Muscle layer of colon (tissue), 2 donors: Measurements from ENCODE around the gene ZNF433.
"Not testable (repeated sequence)": the region's sequence is repeated elsewhere in the genome, so short reads cannot be mapped to it uniquely, and the experiment has no call there.

Source experiments
- H3K27ac ChIP-seq: one replicate; pipeline ENCODE4 v1.7.0; 2013; ENCODE audit warnings: low read depth, mild to moderate bottlenecking, low read length, moderate library complexity
- H3K27me3 ChIP-seq, 2 donors: one replicate each; pipeline ENCODE4 v1.7.0; 2013; ENCODE audit warnings: low read length in 2 of 2, mild to moderate bottlenecking in 2 of 2; ENCODE audit not compliant: insufficient read depth in 2 of 2, control insufficient read depth in 1 of 2
- H3K36me3 ChIP-seq: one replicate; pipeline ENCODE4 v1.7.0; 2013; ENCODE audit warnings: mild to moderate bottlenecking, low read length; ENCODE audit not compliant: insufficient read depth
- H3K4me1 ChIP-seq: one replicate; pipeline ENCODE4 v1.7.0; 2013; ENCODE audit warnings: mild to moderate bottlenecking, low read length; ENCODE audit not compliant: insufficient read depth
- H3K4me3 ChIP-seq, 2 donors: one replicate each; pipeline ENCODE4 v1.7.0; 2013; ENCODE audit warnings: low read length in 2 of 2, low read depth in 1 of 2, mild to moderate bottlenecking in 1 of 2, moderate library complexity in 1 of 2
- H3K9ac ChIP-seq: one replicate; pipeline ENCODE4 v1.7.0; 2013; ENCODE audit warnings: low read length
- H3K9me3 ChIP-seq: one replicate; pipeline ENCODE4 v1.7.0; 2013; ENCODE audit warnings: mild to moderate bottlenecking, low read length
- donor health status: abdominal sarcoma.
- donor health status: Adenocarcinoma of cecum.

The ZNF433 gene

GRCh38 chr19:12035220-12036172 lies at the start of gene ZNF433:
Gene ZNF433, minus strand, starts transcription at chr19:12035679. Its CDS starts 140 bp downstream, at chr19:12035539.
- Histone ChIP-seq H3K9me3 (no peaks in the 10 kb centered on the region), H3K27me3 (no peaks in the 10 kb centered on the region)

DNA sequence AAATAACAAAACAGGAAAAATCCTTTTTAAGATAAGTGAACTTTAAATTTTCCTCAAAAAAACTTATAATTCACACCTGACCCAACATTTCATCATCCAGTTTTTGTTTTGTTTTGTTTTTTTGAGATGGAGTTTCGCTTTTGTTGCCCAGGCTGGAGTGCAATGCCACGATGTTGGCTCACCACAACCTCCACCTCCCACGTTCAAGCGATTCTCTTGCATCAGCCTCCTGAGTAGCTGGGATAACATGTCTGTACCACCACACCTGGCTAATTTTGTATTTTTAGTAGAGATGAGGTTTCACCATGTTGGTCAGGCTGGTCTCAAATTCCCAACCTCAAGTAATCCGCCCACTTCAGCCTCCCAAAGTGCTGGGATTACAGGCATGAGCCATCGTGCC lies 47.9 kb upstream of the ZNF433 start:
- not testable (repeated sequence) for H3K27ac ChIP-seq, H3K4me3 ChIP-seq, H3K4me1 ChIP-seq, H3K27me3 ChIP-seq, H3K9ac ChIP-seq, H3K36me3 ChIP-seq
- peaks cover 19% of the 10 kb centered on the region for H3K9me3 ChIP-seq

More at GRCh38 chr19:12035220-12036172, at the start of gene ZNF433:
- peaks cover 10% of the 10 kb centered on the region for H3K4me1 ChIP-seq
- H3K36me3 ChIP-seq, result no peaks in the 10 kb centered on the region
- H3K27ac ChIP-seq, result peak within 1 kb of the TSS; percentile 93
- H3K9ac ChIP-seq, result peak within 1 kb of the TSS; percentile 57
- peak within 1 kb of the TSS; percentile 91 to 96 for H3K4me3 ChIP-seq

- Histone ChIP-seq H3K9ac (no peak overlapping the region), H3K4me1 (no peaks in the 10 kb centered on the region), H3K27me3 (no peaks in the 10 kb centered on the region), H3K27ac (no peak overlapping the region), H3K9me3 (peaks cover 74% of the 10 kb centered on the region), H3K36me3 (peaks cover 45% of the 10 kb centered on the region), H3K4me3 (peak overlapping the region in 1 of 2 donors; percentile 46)
Observed at GRCh38 chr19:12077375-12077774, 41.9 kb upstream of the ZNF433 start.

- H3K9ac ChIP-seq, H3K27me3 ChIP-seq, H3K27ac ChIP-seq, H3K4me1 ChIP-seq: not testable (repeated sequence)
- H3K9me3 ChIP-seq, result peaks cover 80% of the 10 kb centered on the region
- peaks cover 50% of the 10 kb centered on the region for H3K36me3 ChIP-seq
- H3K4me3 ChIP-seq, result peak overlapping the region in 1 of 2 donors; percentile 46
Observed at GRCh38 chr19:12076331-12076730, 40.9 kb upstream of the ZNF433 start.

DNA sequence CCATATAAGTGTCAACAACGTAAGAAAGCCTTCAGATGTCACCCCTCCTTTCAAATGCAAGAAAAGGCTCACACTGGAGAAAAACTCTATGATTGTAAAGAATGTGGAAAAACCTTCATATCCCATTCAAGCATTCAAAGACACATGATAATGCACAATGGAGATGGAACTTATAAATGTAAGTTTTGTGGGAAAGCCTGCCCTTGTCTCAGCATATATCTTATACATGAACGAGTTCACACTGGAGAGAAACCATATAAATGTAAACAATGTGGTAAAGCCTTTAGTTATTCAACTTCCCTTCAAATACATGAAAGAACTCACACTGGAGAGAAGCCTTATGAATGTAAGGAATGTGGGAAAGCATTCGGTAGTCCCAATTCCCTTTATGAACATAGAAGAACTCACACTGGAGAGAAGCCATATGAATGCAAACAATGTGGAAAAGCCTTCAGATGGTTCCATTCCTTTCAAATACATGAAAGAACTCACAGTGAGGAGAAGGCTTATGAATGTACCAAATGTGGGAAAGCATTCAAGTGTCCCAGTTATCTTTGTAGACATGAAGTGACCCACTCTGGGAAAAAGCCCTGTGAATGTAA lies 40.2 kb upstream of the ZNF433 start:
- peaks cover 78% of the 10 kb centered on the region for H3K9me3 ChIP-seq

GRCh38 chr19:12064590-12065538 lies 29.4 kb upstream of the ZNF433 start, which contains the start of gene ZNF844:
Gene ZNF844, plus strand, starts transcription at chr19:12064731. Its CDS starts 143 bp downstream, at chr19:12064874.
- Histone ChIP-seq H3K27ac (peak within 1 kb of the TSS; percentile 97), H3K9ac (peak within 1 kb of the TSS; percentile 72)

More for the DNA sequence above, 40.2 kb upstream of the ZNF433 start:
- no peak overlapping the region for H3K9ac ChIP-seq
- H3K4me3 ChIP-seq, result peak overlapping the region in 1 of 2 donors; percentile 36
- H3K36me3 ChIP-seq, result peaks cover 50% of the 10 kb centered on the region
- H3K27me3 ChIP-seq, result no peaks in the 10 kb centered on the region
- H3K4me1 ChIP-seq, result no peaks in the 10 kb centered on the region
- no peak overlapping the region for H3K27ac ChIP-seq

GRCh38 chr19:12055784-12056183 lies 20.3 kb upstream of the ZNF433 start:
- Histone ChIP-seq H3K4me1 (peaks cover 11% of the 10 kb centered on the region), H3K9me3 (no peaks in the 10 kb centered on the region), H3K36me3 (no peaks in the 10 kb centered on the region), H3K27me3 (peaks cover 0 to 4% of the 10 kb centered on the region in 2 donors), H3K27ac (no peak overlapping the region), H3K9ac (no peak overlapping the region), H3K4me3 (no peak overlapping the region)

More at GRCh38 chr19:12064590-12065538, 29.4 kb upstream of the ZNF433 start, which contains the start of gene ZNF844:
- no peaks in the 10 kb centered on the region for H3K36me3 ChIP-seq
- H3K4me3 ChIP-seq, result peak within 1 kb of the TSS; percentile 83 to 90
- H3K27me3 ChIP-seq, result no peaks in the 10 kb centered on the region
- H3K4me1 ChIP-seq, result peaks cover 11% of the 10 kb centered on the region
- H3K9me3 ChIP-seq, result peaks cover 4% of the 10 kb centered on the region

DNA sequence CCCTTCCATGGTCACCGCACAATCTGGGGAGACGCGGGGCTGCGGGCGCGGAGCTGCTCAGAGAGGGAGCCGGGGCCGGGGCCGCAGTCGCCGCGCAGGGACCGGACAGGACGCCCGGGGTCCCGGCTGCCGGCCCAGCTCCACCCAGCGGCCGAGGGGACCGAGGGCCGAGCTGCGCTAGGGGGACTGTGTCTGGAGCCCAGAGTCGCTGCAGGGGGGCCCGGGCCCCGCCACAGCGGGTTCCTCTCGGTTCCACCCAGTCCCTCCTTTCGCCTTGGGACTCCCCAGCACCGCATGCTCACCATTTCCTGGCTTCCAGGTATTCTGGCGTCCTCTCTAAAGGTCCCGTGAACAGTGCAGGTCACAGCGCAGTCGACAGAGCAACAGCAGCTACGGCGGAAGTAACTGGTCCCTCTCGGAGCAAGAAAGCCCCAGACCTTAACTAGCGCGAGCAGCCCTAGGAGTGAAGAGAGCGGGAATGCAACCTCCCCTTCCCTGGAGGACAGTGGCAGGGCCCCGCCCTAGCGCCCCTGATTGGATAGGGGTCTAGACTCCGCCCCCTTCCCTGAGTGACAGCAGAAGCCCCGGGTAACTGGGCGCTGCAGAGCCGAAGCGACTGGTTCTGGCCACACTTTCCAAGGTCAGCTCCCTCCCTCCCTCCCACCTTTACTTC lies 17.2 kb upstream of the ZNF433 start, which contains the start of gene ZNF878:
Gene ZNF878 (minus strand): TSS at position 465 of the 673 bp plus-strand sequence. CDS start 160 bp downstream, at position 305.
- peaks cover 0 to 4% of the 10 kb centered on the region in 2 donors for H3K27me3 ChIP-seq
- H3K36me3 ChIP-seq, result no peaks in the 10 kb centered on the region
- H3K9me3 ChIP-seq, result no peaks in the 10 kb centered on the region
- H3K9ac ChIP-seq, result no peak within 1 kb of the TSS
- peak within 1 kb of the TSS; percentile 79 to 84 for H3K4me3 ChIP-seq
- peaks cover 6% of the 10 kb centered on the region for H3K4me1 ChIP-seq
- peak within 1 kb of the TSS; percentile 24 for H3K27ac ChIP-seq

DNA sequence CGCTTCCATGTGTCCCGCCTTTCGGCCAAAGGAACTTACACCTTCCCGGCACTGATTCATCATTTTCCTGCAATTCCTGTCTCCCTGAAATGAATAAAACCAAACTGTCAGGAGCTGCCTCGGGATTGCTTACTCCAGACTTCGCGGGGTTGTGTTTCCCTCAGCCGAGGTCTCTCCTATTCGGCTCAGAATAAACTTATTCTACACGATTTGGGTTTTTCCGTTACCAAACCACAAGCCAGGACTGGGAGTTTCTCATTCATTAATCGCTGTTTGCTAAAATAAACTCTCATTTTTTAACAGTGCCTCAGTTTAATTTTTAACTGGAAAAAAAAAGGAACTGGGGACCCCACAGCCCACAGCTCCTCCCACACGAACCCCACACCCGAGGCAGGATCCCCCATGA lies 16.6 kb upstream of the ZNF433 start:
- peak overlapping the region; percentile 79 to 84 for H3K4me3 ChIP-seq
- H3K36me3 ChIP-seq, result no peaks in the 10 kb centered on the region
- no peak overlapping the region for H3K27ac ChIP-seq
- H3K27me3 ChIP-seq, result peaks cover 0 to 4% of the 10 kb centered on the region in 2 donors
- H3K4me1 ChIP-seq, result peaks cover 6% of the 10 kb centered on the region
- no peak overlapping the region for H3K9ac ChIP-seq
- H3K9me3 ChIP-seq, result no peaks in the 10 kb centered on the region

GRCh38 chr19:12047868-12048267 lies 12.4 kb upstream of the ZNF433 start:
- no peaks in the 10 kb centered on the region for H3K36me3 ChIP-seq
- peaks cover 0 to 4% of the 10 kb centered on the region in 2 donors for H3K27me3 ChIP-seq
- H3K4me3 ChIP-seq, result no peak overlapping the region
- peaks cover 9% of the 10 kb centered on the region for H3K9me3 ChIP-seq
- H3K4me1 ChIP-seq, result peaks cover 6% of the 10 kb centered on the region
- no peak overlapping the region for H3K9ac ChIP-seq
- H3K27ac ChIP-seq, result no peak overlapping the region
